ENCODE results near the gene GOLGA6C. TPM values are rescaled to one million over a fixed set of nuclear protein-coding genes. Genes with fewer than 3 reads are reported as not detected.
"Not testable (repeated sequence)": the region's sequence is repeated elsewhere in the genome, so short reads cannot be mapped to it uniquely, and the experiment has no call there.

GOLGA6C gene
- total RNA-seq, 1 donor from 2014 or later: not detected

GRCh38 chr15:75314552-75315290, 56.6 kb downstream of the GOLGA6C start:
- Mint-ChIP-seq H3K4me1 (no peaks in the 10 kb centered on the region), H3K9me3 (no peaks in the 10 kb centered on the region), H3K27ac (no peak overlapping the region), H3K36me3 (no peaks in the 10 kb centered on the region), H3K27me3 (ENCODE audit: insufficient read depth, low read depth) (peaks cover 7% of the 10 kb centered on the region), H3K4me3 (no peak overlapping the region)
- Histone ChIP-seq H3F3A (ENCODE audit: low read depth) (no peaks in the 10 kb centered on the region), H4K20me1 (ENCODE audit: low read depth) (no peaks in the 10 kb centered on the region), H3K4me1 (no peaks in the 10 kb centered on the region), H2AFZ (replicated peaks) (no peak overlapping the region), H3K9me3 (ENCODE audit: low read depth) (no peaks in the 10 kb centered on the region), H3K4me3 (no peak overlapping the region), H3K27me3 (peaks cover 6% of the 10 kb centered on the region), H3K27ac (no peak overlapping the region), H3K36me3 (no peaks in the 10 kb centered on the region), H3K79me2 (ENCODE audit: low read depth) (no peaks in the 10 kb centered on the region), H3K4me2 (no peak overlapping the region), H3K9ac (no peak overlapping the region)
- no peak for DNase-seq (ENCODE audit: low spot score)
- no peak for TF ChIP-seq EZH2phosphoT487 (IDR thresholded peaks at IDR 0.05)

- not testable (repeated sequence) for H3K27ac Mint-ChIP-seq; H3K4me3 ChIP-seq; H3K4me1 ChIP-seq; H3K36me3 Mint-ChIP-seq; H3K79me2 ChIP-seq (ENCODE audit: low read depth); DNase-seq (ENCODE audit: low spot score); H3K9me3 Mint-ChIP-seq; H3K27ac ChIP-seq; H3K4me3 Mint-ChIP-seq; H3K4me1 Mint-ChIP-seq; H3K27me3 ChIP-seq; H3K4me2 ChIP-seq; H2AFZ ChIP-seq (replicated peaks); H4K20me1 ChIP-seq (ENCODE audit: low read depth); H3K27me3 Mint-ChIP-seq (ENCODE audit: insufficient read depth, low read depth); H3K9me3 ChIP-seq (ENCODE audit: low read depth); H3F3A ChIP-seq (ENCODE audit: low read depth); H3K9ac ChIP-seq; H3K36me3 ChIP-seq
These were observed 61.2 kb downstream of the GOLGA6C start for GRCh38 chr15:75319231-75319897.

Small RNAs within 50 kb of the gene (small RNA-seq; reads per million reads assigned to genes)
- not detected for gene AC068338.1
- gene RN7SL327P: not detected
- not detected for gene RN7SL489P

Other genes starting within 250 kb of the GOLGA6C start
- 15.8 and 38.6 TPM in 2 replicates for gene PPCDC, start 234.7 kb upstream of the GOLGA6C start, total RNA-seq (ENCODE audit: low replicate concordance)
- 1.2 and 7.1 TPM in 2 replicates for gene C15orf39, start 56.5 kb upstream of the GOLGA6C start, total RNA-seq (ENCODE audit: low replicate concordance)
- not detected in 2 replicates for gene GOLGA6D, start 24.5 kb downstream of the GOLGA6C start, total RNA-seq (ENCODE audit: low replicate concordance)
- 36.4 and 72.6 TPM in 2 replicates for gene COMMD4, start 77.7 kb downstream of the GOLGA6C start, total RNA-seq (ENCODE audit: low replicate concordance)
- 11.2 and 30.1 TPM in 2 replicates for gene NEIL1, start 88.7 kb downstream of the GOLGA6C start, total RNA-seq (ENCODE audit: low replicate concordance)
- gene MAN2C1, start 110.3 kb downstream of the GOLGA6C start, total RNA-seq (ENCODE audit: low replicate concordance): 76.8 and 164 TPM in 2 replicates
- gene SIN3A, start 193.4 kb downstream of the GOLGA6C start, total RNA-seq (ENCODE audit: low replicate concordance): 69.0 and 86.1 TPM in 2 replicates

Measured in neural progenitor cell (in vitro differentiated cells).